A673 (cell line): Measurements from ENCODE around the gene MKNK1. TPM values are rescaled to one million over a fixed set of nuclear protein-coding genes. Genes with fewer than 3 reads are reported as not detected.

ENCODE experiments used
- BruUV-seq: library from RNA; stranded (reverse); fragments of 400-500 nt; replicated peaks from 2 replicates; lab custom pipeline; 2021; lab: Mats Ljungman, UMichigan
- CTCF ChIA-PET: fragments of 300-600 bp; sonication (Branson Sonifier 250); formaldehyde crosslinking; loops from one replicate; lab custom pipeline; 2022; ENCODE audit warnings: antibody characterized with exemption; lab: Charles Lee
- POLR2A ChIA-PET: fragments of 300-600 bp; sonication (Branson Sonifier 250); formaldehyde crosslinking; loops from one replicate; lab custom pipeline; 2022; ENCODE audit warnings: antibody characterized with exemption; ENCODE audit not compliant: low non-redundant PET; lab: Charles Lee
- DNase-seq: peaks from one replicate; pipeline ENCODE4 v3.0.0-alpha.2; 2015; ENCODE audit warnings: low spot score
- H3K27ac ChIP-seq: fragments of 200-600 bp; sonication (generic); 2 replicates; pipeline ENCODE4 v1.5.1; 2016; ENCODE audit warnings: mixed run types, low read depth, mild to moderate bottlenecking, mixed read lengths, antibody characterized with exemption, low read length; ENCODE audit not compliant: poor library complexity, severe bottlenecking
- H3K27me3 ChIP-seq: fragments of 200-600 bp; sonication (generic); replicated peaks from 2 replicates; pipeline ENCODE4 v1.6.1; 2017; ENCODE audit warnings: mixed run types, low read depth, mild to moderate bottlenecking, mixed read lengths, antibody characterized with exemption, low read length; ENCODE audit not compliant: insufficient read depth, poor library complexity
- H3K36me3 ChIP-seq: fragments of 200-600 bp; sonication (generic); 2 replicates; pipeline ENCODE4 v1.6.1; 2016; ENCODE audit warnings: mixed run types, mild to moderate bottlenecking, mixed read lengths, antibody characterized with exemption, low read length; ENCODE audit not compliant: insufficient read depth, poor library complexity, severe bottlenecking
- H3K4me1 ChIP-seq: fragments of 200-600 bp; sonication (generic); 2 replicates; pipeline ENCODE4 v1.6.1; 2017; ENCODE audit warnings: mixed run types, mild to moderate bottlenecking, mixed read lengths, antibody characterized with exemption, low read length; ENCODE audit not compliant: insufficient read depth, poor library complexity, severe bottlenecking
- H3K4me3 ChIP-seq: fragments of 200-600 bp; sonication (generic); 2 replicates; pipeline ENCODE4 v1.5.1; 2016; ENCODE audit warnings: low read depth, mixed run types, mild to moderate bottlenecking, mixed read lengths, low read length; ENCODE audit not compliant: poor library complexity, severe bottlenecking
- H3K9me3 ChIP-seq: fragments of 200-600 bp; sonication (generic); 2 replicates; pipeline ENCODE4 v1.6.1; 2016; ENCODE audit warnings: mixed run types, low read depth, mild to moderate bottlenecking, mixed read lengths, antibody characterized with exemption, low read length; ENCODE audit not compliant: poor library complexity, severe bottlenecking
- CTCF ChIP-seq: fragments of 300-800, 200-600 bp; sonication (generic); conservative IDR thresholded peaks from 2 replicates; pipeline ENCODE4 v1.5.1; 2017; ENCODE audit warnings: low read depth, mild to moderate bottlenecking, antibody characterized with exemption, low read length, moderate library complexity, mixed read lengths
- EZH2 ChIP-seq: fragments of 200-600 bp; sonication (generic); IDR thresholded peaks from 2 replicates; pipeline ENCODE4 v1.6.1; 2017; ENCODE audit warnings: borderline replicate concordance, low read depth, mild to moderate bottlenecking, mixed read lengths, antibody characterized with exemption, low read length; ENCODE audit not compliant: poor library complexity, severe bottlenecking
- intact Hi-C: fragments of 100-400 bp; cut with micrococcal nuclease; formaldehyde crosslinking; loops from one replicate; pipeline ENCODE4 v1.10.0; 2022; ENCODE audit not compliant: unreplicated experiment
- total RNA-seq: library from RNA; stranded (reverse); gene quantifications from 2 replicates; pipeline ENCODE4 v1.2.3, GENCODE V29; 2021

The MKNK1 gene
- total RNA-seq, 1 experiment from 2014 or later: 22.7 TPM

DNA sequence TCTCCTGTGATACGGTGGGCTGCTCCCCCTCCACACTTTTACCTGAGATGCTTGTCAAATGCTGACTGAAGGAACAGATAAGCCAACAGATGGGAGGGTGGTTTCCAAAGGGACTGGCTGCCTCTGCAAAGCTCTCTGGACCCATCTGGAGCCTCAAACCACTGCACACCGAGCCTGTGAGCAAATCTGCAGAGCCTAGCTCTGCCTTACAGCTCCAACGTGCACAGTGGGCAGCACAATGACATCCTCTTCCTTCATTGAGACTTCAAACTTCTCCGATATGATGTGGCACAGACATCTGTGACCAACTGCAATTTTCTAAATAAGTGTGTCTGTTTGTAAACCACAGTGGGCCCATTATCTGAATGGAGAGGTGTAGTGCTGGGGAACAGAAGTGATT is 26.4 kb downstream of the MKNK1 start:
- POLR2A ChIA-PET: no interaction called here
- Histone ChIP-seq H3K36me3 (peaks cover 3% of the 10 kb centered on the region), H3K4me3 (no peak overlapping the region), H3K27ac (no peak overlapping the region), H3K9me3 (no peaks in the 10 kb centered on the region), H3K27me3 (no peaks in the 10 kb centered on the region), H3K4me1 (no peaks in the 10 kb centered on the region)
- no TSS peak for BruUV-seq
- no peak for DNase-seq
- intact Hi-C loops: no loop called here
- CTCF ChIA-PET: no interaction called here
- TF ChIP-seq EZH2: no peak
- TF ChIP-seq CTCF: no peak

- TF ChIP-seq CTCF (no peak), EZH2 (no peak)
- Histone ChIP-seq H3K27me3 (no peaks in the 10 kb centered on the region), H3K27ac (no peak overlapping the region), H3K36me3 (no peaks in the 10 kb centered on the region), H3K4me1 (no peaks in the 10 kb centered on the region), H3K9me3 (no peaks in the 10 kb centered on the region), H3K4me3 (no peak overlapping the region)
- ChIA-PET CTCF (no interaction called here), POLR2A (no interaction called here)
- BruUV-seq: no TSS peak
- DNase-seq: no peak
- intact Hi-C loops: no loop called here
These were observed 27.5 kb downstream of the MKNK1 start for GRCh38 chr1:46576596-46576995.

GRCh38 chr1:46575778-46576177 is 28.3 kb downstream of the MKNK1 start:
- Histone ChIP-seq H3K4me3 (no peak overlapping the region), H3K36me3 (no peaks in the 10 kb centered on the region), H3K9me3 (no peaks in the 10 kb centered on the region), H3K27me3 (no peaks in the 10 kb centered on the region), H3K4me1 (no peaks in the 10 kb centered on the region), H3K27ac (no peak overlapping the region)
- intact Hi-C loops: no loop called here
- POLR2A ChIA-PET: no interaction called here
- no peak for DNase-seq
- TF ChIP-seq CTCF: no peak
- no peak for TF ChIP-seq EZH2
- CTCF ChIA-PET: no interaction called here
- no TSS peak for BruUV-seq
